Activated CD8-positive, alpha-beta memory T cell treated with anti-CD3 and anti-CD28 coated beads for 1 hour (primary cell): ENCODE results near the gene ARHGAP5.

Source experiments
- DNase-seq, 2 donors: peaks; one replicate each; pipeline ENCODE4 v3.0.0-alpha.2; 2020; ENCODE audit warnings: low read depth in 1 of 2; ENCODE audit errors: extremely low read depth in 1 of 2

The ARHGAP5 gene

DNA sequence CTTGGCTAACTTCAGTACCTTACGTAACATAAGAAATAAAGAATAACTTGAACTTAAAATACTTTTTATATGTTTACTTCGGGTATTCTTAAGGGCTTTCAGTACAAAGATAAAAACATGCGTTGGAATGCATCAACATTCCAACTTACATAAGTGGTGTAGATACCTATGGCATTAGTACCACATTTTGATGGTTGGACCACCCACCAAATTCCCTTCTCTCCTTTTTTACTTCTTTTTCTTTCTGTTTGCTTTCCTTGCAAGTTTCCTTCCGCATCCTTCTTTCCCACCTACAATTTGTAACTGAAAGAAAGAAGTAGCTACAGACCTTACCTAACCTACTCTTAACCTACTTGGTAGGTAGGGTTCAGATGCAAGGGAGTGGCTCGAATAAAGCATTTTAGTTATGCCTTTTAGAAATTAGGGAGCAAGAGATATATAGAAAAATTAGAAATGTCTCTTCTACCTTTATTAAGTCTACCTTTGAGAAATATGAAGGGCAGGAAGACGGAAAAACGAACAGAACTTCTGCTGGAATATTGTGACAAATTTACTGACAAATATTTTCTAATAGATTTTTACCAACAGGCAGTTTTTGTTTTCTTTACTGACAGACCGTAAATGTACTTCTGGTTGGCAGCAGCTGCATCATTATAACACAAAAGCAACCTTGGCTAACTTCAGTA is 2.1 kb upstream of the ARHGAP5 start:
- DNase-seq, result no peak

DNA sequence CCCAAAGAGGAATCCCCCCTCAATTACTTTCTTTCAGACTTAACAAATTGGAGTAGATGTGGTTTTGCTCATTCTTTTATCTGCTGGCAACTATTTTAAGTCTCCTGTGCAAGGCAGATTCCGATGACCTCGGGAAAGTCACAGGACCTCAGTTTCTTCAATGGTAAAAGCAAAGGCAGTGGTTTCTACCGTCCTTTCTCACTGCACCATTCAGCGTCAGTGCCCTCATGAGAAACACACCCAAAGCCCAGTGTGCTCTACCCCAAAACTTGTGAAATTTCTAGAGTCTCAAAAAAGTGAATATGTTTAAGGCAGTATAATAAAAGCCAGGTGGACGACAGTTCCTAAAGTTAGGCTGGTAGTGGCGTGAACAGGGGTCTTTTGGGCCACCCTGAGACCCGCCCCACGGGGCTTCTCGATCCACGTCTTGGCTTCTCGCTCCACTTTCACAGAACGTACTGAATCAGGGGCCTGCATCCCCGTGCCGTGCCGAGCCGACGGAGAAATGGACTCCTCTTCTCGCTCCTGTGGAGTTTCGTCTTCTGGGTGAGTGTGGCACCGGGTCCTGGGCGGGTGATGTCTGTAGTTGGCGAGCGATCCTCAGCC is 1.3 kb upstream of the ARHGAP5 start:
- DNase-seq, result peak in 1 of 2 donors; percentile 18

DNA sequence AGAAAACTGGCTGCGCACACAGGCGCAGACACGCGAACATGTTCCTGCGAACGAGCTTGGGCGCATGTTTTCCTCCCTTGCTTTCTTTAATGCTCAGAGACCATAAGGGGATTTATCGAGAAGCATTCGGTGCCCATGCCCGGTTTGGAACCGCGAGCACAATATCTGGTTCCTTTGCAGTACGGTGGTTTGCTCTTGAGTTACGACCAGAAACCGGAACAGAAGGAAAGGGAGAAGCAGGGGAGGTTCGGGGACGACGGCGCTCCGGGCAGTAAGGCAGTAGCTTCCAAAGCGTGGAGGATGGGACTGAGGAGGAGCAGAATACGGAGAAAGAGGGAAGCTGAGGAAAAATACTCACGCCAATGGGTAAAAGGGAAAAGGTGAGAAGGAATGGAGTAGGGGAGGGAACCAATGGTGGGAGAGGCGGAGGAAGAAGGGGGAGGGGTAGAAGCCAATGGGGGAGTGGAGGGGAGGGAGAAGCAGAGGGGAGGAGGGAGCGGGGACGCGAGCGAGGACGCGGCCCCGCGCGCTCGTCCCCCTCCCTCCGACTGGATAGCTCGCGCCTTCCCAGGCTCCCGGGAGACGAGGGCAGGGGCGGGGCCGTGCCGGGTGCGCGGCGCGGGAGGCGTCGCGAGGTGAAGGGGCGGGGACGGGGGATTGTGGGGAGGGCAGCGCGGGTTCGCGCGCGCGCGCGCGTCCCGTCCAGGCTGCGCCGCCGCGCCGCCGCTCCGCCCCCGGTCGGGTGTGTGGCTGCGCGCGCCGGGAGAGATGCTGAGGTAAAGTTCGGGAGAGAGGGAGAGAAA is 625 bp upstream of the ARHGAP5 start:
- DNase-seq, result peak; percentile 32 to 64

DNA sequence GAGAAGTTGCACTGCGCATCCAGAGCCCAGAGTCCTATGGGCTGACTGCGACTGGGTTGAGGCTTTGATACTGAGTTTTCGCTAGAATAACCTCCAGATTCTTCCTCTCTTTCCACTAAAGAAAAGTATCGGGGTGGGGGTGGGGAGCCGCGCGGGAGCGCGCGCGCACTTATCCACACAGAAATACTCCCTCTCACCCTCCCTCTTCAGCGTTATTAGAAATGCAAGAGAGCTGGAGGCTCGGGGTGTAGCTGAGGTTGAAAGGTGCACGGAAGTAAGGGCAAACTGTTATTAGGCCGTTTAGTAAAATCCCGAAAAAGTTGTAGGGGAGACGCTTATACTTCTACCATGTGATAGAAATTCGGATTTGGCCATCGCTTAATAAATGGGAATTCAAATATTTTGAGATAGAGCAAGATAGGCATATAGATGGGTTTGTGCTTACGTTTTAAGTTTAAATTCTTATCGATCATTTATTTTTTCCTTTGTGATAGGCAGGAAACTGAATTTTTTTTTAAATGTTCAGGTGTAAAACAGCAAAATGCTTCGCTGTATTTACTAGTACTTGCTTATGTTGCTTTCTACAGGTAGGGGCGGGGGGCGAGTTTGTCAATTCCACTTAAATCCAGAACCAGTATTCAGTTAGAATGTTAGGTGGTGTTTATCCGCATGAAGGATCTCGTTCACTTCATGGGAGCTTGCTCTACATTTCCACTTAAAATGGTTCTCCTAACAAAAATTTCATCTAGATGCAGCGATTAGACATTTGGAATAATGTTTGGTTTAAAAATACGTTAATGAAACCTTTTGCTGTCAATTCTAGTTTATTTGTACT is 1.1 kb downstream of the ARHGAP5 start:
- no peak for DNase-seq

DNA sequence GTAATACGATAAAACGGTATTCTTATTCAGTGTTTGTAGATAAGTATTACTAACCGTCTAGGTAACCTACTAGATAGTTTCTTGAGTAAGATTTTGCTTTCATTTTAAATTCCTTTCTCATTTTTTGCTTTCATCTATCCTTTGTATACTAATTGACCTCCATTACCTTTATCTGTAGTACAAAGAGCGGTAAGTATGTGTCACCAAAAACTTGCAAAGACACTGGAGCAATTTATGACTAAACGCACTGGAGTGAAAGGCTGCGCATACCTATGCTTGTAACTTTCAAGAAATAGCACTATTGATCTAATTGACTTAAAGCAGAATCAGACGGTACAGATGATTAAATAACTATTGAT is 1.7 kb downstream of the ARHGAP5 start:
- no peak for DNase-seq

DNA sequence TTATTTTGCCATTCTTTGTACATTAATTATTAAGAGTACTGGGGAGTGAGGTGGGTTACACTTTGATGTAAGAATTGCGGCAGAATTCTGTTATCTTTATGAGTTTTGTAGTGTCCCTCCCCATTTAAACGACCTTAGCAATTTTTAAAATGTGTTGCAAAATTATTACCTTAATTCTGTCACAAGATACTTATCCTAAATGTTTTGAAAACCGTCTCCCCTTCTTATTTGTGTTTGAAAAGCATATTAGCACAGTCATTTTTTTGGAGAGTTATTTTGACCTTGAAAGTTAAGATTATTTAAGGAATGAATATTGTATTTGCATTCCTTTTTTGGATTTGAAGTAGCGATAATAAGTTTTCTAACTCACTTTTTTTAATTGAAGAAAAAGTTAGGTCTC is 2.2 kb downstream of the ARHGAP5 start:
- no peak for DNase-seq

DNA sequence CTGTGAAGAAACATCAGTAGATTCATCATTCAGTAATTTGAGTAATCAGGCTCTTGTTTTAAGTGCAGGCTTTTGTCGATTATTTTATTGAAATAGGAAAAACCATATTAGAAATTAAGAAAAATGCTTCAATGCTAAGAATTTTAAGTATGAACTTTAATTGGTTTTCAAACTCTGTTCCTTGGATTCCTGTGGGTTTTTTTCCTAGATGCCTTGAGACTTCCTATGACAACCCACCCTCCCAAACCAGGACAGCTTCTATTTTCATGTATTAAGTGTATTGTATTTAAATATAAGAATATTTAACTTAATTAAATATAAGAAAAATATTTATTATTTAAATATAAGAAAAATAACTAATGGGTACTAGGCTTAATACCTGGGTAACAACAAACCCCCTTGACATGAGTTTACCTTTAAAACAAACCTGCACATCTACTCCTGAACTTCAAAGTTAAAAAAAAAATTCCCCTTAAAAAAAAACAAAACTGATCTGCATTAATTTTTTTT is 3.0 kb downstream of the ARHGAP5 start:
- DNase-seq, result no peak

DNA sequence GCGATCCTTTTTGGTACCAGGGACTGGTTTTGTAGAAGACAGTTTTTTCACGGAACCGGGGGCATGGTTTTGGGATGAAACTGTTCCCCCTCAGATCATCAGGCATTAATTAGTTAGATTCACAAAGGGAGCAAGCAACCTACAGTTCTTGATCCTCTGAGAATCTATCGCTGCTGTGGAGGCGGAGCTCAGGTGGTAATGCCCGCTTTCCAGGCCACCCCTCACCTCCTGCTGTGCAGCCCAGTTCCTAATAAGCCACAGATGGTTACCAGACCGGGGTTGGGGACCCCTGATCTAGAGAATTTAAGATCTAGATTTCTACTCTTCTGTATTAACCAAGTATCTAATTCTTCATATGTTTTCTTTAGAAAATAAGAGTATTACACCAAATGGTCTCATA is 4.8 kb downstream of the ARHGAP5 start:
- no peak for DNase-seq

DNA sequence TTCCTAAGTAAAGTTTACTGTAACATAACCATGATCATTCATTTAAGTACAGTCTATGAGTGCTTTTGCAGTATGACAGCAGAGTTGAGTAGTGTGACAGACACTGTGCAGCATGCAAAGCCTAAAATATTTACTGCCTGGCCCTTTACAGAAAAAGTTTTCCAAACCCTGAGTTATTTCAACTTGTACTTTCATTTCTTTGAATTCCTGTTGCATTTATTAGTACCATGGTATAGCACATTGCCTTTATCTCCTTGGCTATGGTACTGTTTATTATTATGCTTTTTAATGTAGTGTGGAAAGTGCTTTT is 6.2 kb downstream of the ARHGAP5 start:
- no peak for DNase-seq

DNA sequence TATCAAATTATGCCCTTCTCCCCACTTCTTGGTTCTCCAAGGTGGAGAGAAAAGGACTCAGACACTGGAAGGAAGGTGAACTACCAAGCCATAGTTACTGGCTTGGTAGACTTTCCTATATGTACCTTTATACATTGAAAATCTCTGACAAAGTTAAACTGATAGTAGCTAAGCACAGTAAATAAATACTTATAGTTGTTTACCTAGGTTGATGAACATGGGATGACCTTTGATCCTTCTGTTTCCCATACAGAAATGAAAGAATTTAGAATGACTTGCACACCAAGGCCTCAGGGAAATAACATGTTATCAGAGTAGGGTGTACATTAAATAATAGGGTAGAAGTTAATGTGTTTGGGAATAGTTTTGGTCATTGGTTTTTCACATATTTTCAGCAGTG is 6.7 kb downstream of the ARHGAP5 start:
- no peak for DNase-seq

DNA sequence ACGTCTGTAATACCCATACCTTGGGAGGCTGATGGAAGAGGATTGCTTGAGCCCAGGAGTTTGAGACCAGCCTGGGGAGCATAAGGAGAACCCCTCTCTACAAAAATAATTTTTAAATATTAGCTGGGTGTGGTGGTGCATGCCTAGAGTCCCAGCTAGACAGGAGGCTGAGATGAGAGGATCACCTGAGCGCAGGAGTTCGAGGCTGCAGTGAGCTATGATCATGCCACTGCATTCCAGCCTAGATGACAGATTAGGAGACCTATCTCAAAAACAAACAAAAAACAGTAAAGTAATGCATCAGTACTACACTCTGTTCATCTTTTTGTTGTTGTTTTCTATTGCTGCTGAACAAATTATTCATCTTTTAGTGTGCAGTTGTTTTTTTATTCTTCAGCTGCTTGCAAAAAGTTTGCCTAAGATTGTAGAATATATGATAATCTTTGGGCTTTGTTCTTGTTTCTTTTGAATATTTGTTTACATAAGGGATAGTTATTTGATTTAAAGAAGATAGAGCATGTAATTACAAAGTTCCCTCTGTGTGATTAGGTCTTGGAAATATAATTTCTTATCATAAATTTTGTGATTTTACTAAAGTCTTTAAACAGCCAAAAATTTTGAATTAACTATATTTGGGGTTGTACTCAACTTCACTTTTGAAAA is 8.2 kb downstream of the ARHGAP5 start:
- DNase-seq, result no peak

DNA sequence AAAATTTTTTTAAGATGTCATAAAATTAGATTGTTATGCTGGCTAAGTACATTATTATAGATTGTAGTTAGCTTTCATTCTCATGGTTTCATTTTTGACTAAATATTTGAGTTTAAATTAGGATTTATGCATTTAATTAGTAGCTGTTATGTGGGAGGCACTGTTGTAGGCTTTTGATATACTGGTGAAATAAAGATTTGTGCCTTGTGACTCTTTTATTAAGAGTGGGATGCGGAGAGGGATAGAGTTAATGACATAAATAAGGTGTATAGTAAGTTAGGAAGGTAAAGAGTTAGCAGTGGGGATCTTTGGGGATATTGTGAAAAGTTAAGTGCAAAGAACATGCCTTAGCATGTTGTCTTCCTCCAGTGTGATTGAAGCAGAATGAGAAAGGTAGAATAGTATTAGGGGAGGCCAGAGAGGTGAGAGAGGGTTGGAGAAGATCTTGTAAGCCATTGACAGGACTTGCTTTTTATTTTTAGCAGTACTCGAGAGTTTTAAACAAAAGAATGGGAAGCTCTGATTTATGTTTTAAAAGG is 8.8 kb downstream of the ARHGAP5 start:
- no peak for DNase-seq

DNA sequence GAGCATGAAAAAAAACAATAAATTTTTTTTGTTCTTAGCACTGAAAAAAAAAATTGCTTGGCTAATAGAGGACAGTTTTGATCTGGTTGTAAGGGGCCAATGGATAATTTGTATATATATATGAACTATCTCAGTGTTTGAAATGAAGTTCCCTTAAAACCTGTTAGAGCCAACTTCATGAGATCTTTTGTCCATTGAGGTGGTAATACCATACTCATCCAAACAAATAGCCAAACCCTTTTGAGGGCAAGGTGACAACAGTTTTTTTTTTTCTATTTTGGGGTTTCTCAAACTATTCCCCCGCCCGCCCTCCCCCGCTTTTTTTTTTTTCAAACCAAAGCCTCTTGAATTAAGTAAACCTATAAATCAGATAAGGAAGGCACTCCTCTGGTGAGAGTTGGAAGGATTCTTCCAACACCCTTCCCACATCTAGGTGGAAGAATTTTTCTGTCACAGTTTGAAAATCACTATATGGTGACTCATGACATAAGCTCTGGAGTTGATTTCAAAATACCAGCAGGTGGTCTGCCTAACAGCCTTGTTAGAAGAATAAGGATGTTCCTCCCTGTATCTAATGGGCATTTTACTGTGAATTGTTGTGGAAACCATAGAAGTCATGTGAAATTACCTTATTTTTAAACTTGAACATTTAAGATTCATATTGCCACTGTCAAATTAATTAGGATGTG is 10.2 kb downstream of the ARHGAP5 start:
- DNase-seq, result no peak

DNA sequence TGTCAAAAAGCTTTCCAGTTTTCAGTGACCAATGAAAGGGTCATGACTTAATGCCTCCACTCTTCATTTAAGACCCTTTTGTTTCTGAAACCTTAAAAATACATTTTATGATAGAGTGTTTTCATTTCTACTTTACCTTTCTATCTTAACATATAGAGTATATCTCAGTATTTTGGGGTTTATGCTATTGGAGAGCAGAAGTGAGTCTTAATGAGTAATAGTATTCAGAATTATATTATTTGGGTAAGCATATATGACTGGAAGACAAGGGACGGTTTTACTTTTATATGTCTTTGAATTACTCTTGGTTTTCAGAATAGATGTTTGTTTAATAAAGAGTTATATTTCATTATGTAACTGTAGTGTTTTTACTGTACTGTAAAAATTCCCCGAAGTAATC is 10.8 kb downstream of the ARHGAP5 start:
- DNase-seq, result no peak

DNA sequence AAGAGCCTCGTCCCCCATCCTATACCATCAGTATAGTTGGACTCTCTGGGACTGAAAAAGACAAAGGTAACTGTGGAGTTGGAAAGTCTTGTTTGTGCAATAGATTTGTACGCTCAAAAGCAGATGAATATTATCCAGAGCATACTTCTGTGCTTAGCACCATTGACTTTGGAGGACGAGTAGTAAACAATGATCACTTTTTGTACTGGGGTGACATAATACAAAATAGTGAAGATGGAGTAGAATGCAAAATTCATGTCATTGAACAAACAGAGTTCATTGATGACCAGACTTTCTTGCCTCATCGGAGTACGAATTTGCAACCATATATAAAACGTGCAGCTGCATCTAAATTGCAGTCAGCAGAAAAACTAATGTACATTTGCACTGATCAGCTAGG is 13.6 kb downstream of the ARHGAP5 start:
- no peak for DNase-seq

DNA sequence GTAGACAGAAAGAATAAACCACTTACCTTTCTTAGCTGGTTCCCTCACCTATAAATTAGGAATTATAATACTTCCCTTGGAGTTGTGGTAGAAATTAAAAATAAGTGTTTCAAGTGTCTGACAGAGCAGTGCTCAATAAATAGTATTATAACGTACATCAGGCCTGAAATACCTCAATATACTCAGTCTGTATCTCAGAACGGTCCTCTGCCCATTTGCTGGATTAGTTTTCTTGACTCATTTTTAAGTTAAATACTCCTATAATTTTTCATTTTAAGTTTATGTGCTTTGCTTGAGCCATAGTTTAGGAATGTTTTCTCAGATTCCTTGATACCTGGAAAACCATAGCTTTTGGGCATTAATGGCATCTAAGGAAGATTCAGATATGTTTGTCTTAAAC is 22.4 kb downstream of the ARHGAP5 start:
- no peak for DNase-seq

DNA sequence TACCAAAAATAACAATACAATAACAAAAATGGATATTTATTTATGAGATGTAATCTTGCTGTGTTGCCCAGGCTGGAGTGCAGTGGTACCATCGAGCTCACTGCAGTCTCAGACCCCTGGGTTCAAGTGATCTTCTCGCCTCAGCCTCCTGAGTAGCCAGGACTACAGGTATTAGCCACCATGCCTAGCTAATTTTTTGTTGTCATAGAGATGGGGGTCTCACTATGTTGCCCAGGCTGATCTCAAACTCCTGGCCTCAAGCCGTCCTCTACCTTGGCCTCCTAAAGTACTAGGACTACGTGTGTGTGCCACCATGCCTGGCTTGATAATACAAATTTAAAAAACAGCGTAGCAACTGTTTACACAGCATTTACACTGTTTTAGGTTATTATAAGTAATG is 23.1 kb downstream of the ARHGAP5 start:
- no peak for DNase-seq

DNA sequence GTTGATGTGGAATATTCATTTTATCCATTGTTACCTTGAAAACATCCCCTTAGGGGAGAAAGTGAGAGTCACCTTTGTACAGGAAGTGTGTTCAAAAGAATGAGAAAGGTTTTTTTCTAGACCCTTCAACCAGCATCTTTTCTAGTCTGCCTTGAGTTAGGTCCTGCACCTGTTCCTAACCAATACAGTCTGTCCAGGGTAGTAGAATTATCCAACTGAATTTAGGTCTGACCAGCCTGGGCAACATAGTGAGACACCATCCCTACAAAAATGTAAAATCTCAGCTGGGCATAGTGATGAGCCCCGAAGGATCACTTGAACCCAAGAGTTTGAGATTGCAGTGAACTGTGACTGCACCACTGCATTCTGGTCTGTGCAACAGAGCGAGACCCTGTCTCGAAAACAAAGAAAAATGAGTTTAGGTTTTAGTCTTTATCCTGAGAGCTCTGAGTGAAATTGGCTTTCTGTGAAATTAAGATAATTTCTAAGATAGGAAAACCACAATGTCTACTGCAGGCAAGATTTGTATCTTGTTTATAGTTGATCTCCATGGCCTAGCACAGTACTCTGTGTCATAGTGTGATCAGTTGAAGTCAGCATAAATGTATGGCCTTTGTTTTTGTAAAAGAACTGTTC is 25.2 kb downstream of the ARHGAP5 start:
- DNase-seq, result no peak

DNA sequence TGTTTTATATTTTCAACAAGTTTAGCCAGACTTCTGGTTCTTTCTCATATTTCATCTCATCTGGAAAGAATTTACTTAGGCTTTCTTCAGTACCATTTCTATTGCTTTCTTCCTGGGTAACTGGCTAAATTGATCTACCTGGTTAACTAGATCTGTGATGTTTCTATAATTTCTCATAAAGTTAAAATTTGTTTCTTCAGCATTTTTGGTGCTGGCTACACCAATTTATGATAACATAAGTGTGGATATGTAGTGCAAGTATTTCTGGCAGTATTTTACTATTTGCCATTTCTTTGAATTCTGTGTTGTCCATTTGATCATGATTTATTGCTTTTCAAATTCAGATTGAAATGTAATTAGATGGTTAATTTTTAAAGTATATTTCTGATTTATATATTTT is 25.9 kb downstream of the ARHGAP5 start:
- no peak for DNase-seq
